Mesenteric fat pad (tissue), 1 donor: Measurements from ENCODE around the gene PLTP. TPM values are rescaled to one million over a fixed set of nuclear protein-coding genes. Genes with fewer than 3 reads are reported as not detected.

Experiments
- DNase-seq: peaks from one replicate; pipeline ENCODE4 v3.0.0-alpha.2; 2020; ENCODE audit warnings: low spot score
- long read RNA-seq: library from polyadenylated mRNA; unstranded; transcript quantifications from one replicate; pipeline ENCODE4 v2.0.0, GENCODE V29; 2020
- total RNA-seq: library from RNA; stranded (reverse); fragmentation: NEBNext Ultra II Directional; extraction: Animal tissue kit (Norgen Biotek cat#: 25700); gene quantifications from one replicate; pipeline ENCODE4 v1.2.1, GENCODE V29; 2021
- donor health status: DM: yes; HTN: yes; CAD: no.

Gene PLTP, protein sequence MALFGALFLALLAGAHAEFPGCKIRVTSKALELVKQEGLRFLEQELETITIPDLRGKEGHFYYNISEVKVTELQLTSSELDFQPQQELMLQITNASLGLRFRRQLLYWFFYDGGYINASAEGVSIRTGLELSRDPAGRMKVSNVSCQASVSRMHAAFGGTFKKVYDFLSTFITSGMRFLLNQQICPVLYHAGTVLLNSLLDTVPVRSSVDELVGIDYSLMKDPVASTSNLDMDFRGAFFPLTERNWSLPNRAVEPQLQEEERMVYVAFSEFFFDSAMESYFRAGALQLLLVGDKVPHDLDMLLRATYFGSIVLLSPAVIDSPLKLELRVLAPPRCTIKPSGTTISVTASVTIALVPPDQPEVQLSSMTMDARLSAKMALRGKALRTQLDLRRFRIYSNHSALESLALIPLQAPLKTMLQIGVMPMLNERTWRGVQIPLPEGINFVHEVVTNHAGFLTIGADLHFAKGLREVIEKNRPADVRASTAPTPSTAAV
- 373 TPM for total RNA-seq
- long read RNA-seq, transcript PLTP-205 (15 exons, 2,255 nt), result minor isoform, 34 of 1,977 reads
- long read RNA-seq, transcript PLTP-201 (15 exons, 1,731 nt), result minor isoform, 29 of 1,977 reads
- long read RNA-seq, transcript PLTP-204 (14 exons, 1,420 nt), result minor isoform, 18 of 1,977 reads
- long read RNA-seq, transcript PLTP-203 (16 exons, 1,743 nt), result major isoform, 1,698 of 1,977 reads
- long read RNA-seq, partial matches to known transcripts, result 103 of 1,977 reads
- long read RNA-seq, other reads (novel, unspliced or antisense), result 86 of 1,977 reads

DNA sequence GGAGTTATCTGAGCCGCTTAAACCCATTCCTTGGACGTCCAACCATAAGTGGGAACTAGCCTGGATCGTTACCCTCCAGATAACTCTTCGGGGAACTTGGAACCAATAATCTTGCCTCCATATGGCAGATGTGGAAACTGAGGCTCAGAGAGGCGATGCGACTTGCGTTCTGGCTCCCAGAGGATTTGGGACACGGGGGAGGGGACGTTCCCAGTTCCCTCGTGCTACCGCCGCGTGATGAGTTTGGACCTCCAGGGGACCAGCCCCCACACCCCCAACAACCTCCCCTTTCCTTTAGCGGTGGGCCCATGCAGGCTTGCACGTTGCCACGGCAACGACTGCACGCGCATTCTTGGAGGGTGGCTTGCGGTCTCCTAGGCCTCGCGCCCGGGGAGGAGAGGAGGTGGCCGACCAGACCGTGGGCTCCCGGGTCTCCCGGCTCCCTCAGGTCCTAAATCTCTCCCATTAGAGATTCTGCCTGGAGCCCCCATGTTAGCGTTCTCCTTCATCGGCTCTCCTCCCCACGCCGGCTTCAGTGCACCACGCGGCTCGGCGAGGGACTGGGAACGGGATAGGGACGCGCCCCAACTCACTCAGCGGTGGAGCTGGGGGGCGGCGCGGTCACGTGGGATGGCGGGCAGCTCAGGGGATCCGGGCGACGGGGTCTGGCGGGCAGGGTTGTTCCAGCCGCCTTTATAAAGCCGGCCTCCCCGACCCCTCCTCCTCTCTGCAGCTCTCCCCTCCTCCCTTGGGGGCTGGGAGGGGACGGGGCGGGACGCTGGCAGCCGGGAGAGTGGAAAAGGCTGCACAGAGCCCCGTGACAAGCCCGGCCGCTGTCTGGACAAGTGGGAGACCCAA, at the start of gene PLTP:
TSS of gene PLTP (minus strand) at position 670 of the 858 bp plus-strand sequence. CDS start 703 bp downstream, outside the sequence.
- no peak for DNase-seq

- DNase-seq, result peak; percentile 64
Observed at GRCh38 chr20:45959956-45960630, 48.1 kb upstream of the PLTP start.

DNA sequence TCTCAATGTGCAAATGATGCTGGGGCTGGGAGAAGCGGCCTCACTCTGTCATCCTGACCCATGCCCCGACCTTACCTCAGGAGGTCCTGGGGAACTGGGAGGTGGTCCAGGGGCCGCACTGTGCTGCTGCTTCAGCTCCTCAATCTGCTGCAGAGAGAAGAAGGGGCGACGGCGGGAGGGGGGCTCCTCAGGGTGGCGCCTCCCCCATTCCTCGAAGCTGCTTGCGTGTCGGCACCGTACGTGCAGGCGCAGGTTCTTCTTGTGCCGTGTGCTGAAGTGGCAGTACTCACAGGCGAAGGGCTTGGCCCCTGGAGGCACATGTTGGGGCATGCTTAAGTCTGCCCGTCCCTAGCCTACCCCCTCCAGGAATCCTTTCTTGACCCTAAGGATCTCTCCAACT, 47.2 kb upstream of the PLTP start:
- DNase-seq, result peak; percentile 73

DNA sequence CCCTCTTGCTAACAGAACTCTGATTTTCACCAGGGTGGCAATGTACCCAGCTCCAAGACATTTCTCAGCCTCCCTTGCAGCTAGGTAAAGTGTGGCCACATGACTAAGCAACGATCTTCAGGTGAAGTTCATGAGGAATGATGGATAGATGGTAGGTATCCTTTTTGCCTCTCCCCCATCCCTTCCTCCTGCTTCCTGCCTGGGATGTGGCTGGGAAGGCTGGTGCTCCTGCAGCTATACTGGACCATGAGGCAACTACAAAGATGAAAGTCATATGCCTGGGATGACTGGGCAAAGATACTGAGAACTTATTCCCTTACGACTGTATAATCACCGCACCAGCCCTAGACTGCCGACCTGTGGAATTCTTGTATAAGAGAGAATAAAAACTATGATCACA, 46.6 kb upstream of the PLTP start:
- peak; percentile 28 for DNase-seq

GRCh38 chr20:45957021-45957941, 45.3 kb upstream of the PLTP start:
- peak; percentile 71 for DNase-seq

DNA sequence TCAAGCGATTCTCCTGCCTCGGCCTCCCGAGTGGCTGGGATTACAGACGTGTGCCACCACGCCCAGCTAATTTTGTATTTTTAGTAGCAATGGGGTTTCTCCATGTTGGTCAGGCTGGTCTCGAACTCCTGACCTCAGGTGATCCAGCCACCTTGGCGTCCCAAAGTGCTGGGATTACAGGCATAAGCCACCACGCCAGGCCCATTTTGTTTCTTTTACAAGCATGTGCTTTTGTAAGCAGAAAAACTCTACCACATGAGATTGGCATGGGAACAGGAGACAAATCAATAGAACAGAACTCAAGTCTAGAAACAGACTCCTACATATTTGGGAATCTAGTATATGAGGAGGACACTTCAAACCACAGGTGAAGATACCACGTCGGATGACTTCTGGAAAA, 44.4 kb upstream of the PLTP start:
- peak; percentile 53 for DNase-seq

DNA sequence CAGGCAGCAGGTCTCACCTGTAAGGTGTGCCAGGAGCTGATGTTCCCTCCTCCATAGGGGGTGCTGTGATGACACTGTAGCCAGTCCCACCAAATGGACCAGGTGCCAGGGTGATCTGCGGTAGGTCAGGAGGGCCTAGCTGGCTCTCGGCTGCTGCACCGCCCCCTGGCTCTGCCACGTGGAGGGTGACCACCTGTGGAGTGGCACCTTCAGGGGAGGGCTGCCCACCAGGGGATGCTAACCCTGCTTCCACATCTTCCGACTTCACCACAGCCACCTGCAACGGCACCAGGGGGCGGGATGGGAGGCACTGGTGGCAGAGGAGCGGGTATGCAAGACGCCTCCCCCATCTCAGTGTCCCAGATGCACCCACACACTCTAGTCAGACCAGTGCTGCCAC, 41.7 kb upstream of the PLTP start:
- DNase-seq, result no peak

DNA sequence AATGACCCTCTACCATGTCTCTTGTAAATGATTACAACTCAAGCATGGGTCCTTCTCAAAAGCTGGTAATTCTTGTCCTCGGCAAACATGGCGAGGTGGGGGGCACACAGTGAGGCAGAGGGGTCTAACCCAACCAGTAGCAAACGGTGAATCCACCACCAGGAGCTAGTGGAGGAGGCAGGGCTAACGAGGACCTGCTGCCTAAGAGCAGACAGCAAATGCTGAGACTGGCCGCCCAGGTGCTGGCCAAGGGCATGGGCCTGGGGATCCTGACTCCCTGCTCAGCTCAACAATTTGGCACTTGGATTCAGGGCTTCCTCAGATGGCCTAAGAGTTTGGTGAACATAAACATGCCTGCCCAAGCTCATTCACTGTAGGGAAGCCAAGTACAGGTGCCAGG, 40.9 kb upstream of the PLTP start:
- no peak for DNase-seq

- DNase-seq, result no peak
Observed at GRCh38 chr20:45951925-45952834, 40.2 kb upstream of the PLTP start.

GRCh38 chr20:45950330-45950646, 38.3 kb upstream of the PLTP start:
- DNase-seq, result no peak

- DNase-seq, result no peak
Observed at GRCh38 chr20:45949542-45950329, 37.8 kb upstream of the PLTP start.

- DNase-seq, result no peak
Observed at GRCh38 chr20:45948742-45949541, 37.0 kb upstream of the PLTP start.

DNA sequence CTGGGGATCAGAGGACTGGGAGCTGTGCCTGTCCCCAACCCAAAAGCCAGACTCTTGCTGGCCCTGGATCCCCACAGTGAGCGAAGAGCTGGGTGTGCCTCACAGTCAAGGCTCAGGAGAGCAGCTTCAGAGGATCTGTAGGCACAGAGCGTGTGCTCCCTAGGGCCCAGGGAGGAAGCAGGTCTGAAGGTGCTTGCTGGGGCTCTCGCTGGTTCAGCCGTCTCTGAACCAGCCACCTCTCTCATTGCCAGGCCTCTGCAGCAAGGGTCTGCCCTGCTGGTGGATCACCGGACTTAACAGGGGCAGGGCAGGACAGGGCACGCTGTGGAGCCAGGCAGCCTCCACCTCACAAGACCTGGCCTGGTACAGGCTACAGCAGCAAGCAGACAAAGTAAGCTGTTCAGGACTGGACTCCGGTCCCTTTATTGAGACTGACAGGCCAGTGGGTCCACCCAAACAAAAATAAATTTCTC, 36.3 kb upstream of the PLTP start:
- DNase-seq, result no peak

DNA sequence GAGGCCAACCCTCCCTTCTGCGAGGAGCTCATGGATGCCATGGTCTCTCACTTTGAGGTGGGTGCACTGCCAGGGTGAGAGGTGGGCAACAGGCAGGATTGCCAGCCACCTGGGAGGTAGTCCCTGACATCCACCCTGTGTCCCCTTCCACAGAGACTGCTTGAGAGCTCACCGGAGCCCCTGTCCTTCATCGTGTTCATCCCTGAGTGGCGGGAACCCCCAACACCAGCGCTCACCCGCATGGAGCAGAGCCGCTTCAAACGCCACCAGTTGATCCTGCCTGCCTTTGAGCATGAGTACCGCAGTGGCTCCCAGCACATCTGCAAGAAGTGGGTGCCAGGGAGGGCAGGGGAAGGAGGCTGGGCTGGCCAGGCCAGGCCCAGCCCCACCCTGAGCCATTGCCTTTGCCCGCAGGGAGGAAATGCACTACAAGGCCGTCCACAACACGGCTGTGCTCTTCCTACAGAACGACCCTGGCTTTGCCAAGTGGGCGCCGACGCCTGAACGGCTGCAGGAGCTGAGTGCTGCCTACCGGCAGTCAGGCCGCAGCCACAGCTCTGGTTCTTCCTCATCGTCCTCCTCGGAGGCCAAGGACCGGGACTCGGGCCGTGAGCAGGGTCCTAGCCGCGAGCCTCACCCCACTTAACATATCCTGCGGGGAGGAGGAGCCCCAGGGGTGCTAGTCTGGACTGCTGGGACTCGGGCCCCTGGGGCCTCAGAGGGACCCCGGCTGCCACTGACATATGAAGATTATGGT, 35.3 kb upstream of the PLTP start:
- no peak for DNase-seq

- no peak for DNase-seq
Observed at GRCh38 chr20:45946149-45946970, 34.4 kb upstream of the PLTP start.
